A673 (cell line): ENCODE measurements around the gene SHQ1.

Source experiments
- CTCF ChIP-seq: fragments of 300-800, 200-600 bp; sonication (generic); conservative IDR thresholded peaks from 2 replicates; pipeline ENCODE4 v1.5.1; 2017; ENCODE audit warnings: low read depth, mild to moderate bottlenecking, antibody characterized with exemption, low read length, moderate library complexity, mixed read lengths
- EZH2 ChIP-seq: fragments of 200-600 bp; sonication (generic); IDR thresholded peaks from 2 replicates; pipeline ENCODE4 v1.6.1; 2017; ENCODE audit warnings: borderline replicate concordance, low read depth, mild to moderate bottlenecking, mixed read lengths, antibody characterized with exemption, low read length; ENCODE audit not compliant: poor library complexity, severe bottlenecking

- TF ChIP-seq CTCF (no peak), EZH2 (no peak)
Measured at GRCh38 chr3:72728958-72729467, 119.2 kb downstream of the SHQ1 start.
